Hematopoietic multipotent progenitor cell treated with erythropoietin and hydrocortisone succinate and interleukin-3 and kit ligand, for 4 days (in vitro differentiated cells): ENCODE data around the gene LMAN2L.
A peak's percentile ranks its signal among the peaks of the same experiment; 100 is the strongest.
"Not testable (repeated sequence)": the region's sequence is repeated elsewhere in the genome, so short reads cannot be mapped to it uniquely, and the experiment has no call there.

ENCODE experiments used
- DNase-seq: peaks from one replicate; pipeline ENCODE4 v3.0.0-alpha.2; 2015

The LMAN2L gene

GRCh38 chr2:96687266-96687665 lies 52.6 kb downstream of the LMAN2L start:
- DNase-seq = no peak

GRCh38 chr2:96685577-96686459 lies 54.0 kb downstream of the LMAN2L start:
- DNase-seq = no peak

GRCh38 chr2:96684883-96685576 lies 54.8 kb downstream of the LMAN2L start:
- no peak for DNase-seq

GRCh38 chr2:96683972-96684820 lies 55.7 kb downstream of the LMAN2L start:
- DNase-seq = no peak

GRCh38 chr2:96683307-96683706 lies 56.6 kb downstream of the LMAN2L start:
- DNase-seq = no peak

GRCh38 chr2:96681540-96681939 lies 58.3 kb downstream of the LMAN2L start:
- DNase-seq = no peak

GRCh38 chr2:96680561-96681141 lies 59.2 kb downstream of the LMAN2L start:
- DNase-seq = no peak

GRCh38 chr2:96679848-96680247 lies 60.0 kb downstream of the LMAN2L start:
- no peak for DNase-seq

GRCh38 chr2:96669539-96670215 lies 70.2 kb downstream of the LMAN2L start:
- no peak for DNase-seq

- DNase-seq = peak; percentile 30
Measured at GRCh38 chr2:96668771-96669170, 71.1 kb downstream of the LMAN2L start.

- DNase-seq = not testable (repeated sequence)
Measured at GRCh38 chr2:96665717-96666116, 74.1 kb downstream of the LMAN2L start.

- peak; percentile 67 for DNase-seq
Measured at GRCh38 chr2:96665083-96665569, 74.7 kb downstream of the LMAN2L start.

- no peak for DNase-seq
Measured at GRCh38 chr2:96664366-96664925, 75.4 kb downstream of the LMAN2L start.

GRCh38 chr2:96663829-96664228 lies 76.0 kb downstream of the LMAN2L start:
- DNase-seq = no peak

- no peak for DNase-seq
Measured at GRCh38 chr2:96663177-96663576, 76.7 kb downstream of the LMAN2L start.

GRCh38 chr2:96662360-96662759 lies 77.5 kb downstream of the LMAN2L start:
- no peak for DNase-seq

- no peak for DNase-seq
Measured at GRCh38 chr2:96661324-96661723, 78.5 kb downstream of the LMAN2L start.

- peak; percentile 69 for DNase-seq
Measured at GRCh38 chr2:96656540-96656939, 83.3 kb downstream of the LMAN2L start.
